AG09309 (cell line): ENCODE measurements around the gene IDH3A.

Experiments used
- DNase-seq: peaks from one replicate; pipeline ENCODE4 v3.0.0-alpha.2; 2010; ENCODE audit warnings: low read depth
- H3K4me3 ChIP-seq: 2 replicates; pipeline ENCODE4 v1.5.1; 2011; ENCODE audit warnings: mild to moderate bottlenecking, low read depth, low read length, moderate library complexity; ENCODE audit not compliant: control insufficient read depth
- CTCF ChIP-seq: IDR thresholded peaks from 2 replicates; pipeline ENCODE4 v1.5.1; 2011; ENCODE audit warnings: mild to moderate bottlenecking, low read depth, low read length, inconsistent platforms; ENCODE audit not compliant: insufficient read depth, control insufficient read depth; ENCODE audit errors: missing control alignments

IDH3A gene

GRCh38 chr15:78216276-78217104 lies 67.3 kb downstream of the IDH3A start:
- no peak overlapping the region for H3K4me3 ChIP-seq
- DNase-seq, result no peak
- TF ChIP-seq CTCF, result no peak

GRCh38 chr15:78220713-78221112 lies 71.6 kb downstream of the IDH3A start:
- DNase-seq, result no peak
- no peak for TF ChIP-seq CTCF
- H3K4me3 ChIP-seq, result no peak overlapping the region
